NCI-H82 (cell line): ENCODE data around the gene NAA16.

Experiments used
- DNase-seq: peaks from one replicate; lab custom pipeline; 2025; lab: John Stamatoyannopoulos, UW

Gene NAA16

DNA sequence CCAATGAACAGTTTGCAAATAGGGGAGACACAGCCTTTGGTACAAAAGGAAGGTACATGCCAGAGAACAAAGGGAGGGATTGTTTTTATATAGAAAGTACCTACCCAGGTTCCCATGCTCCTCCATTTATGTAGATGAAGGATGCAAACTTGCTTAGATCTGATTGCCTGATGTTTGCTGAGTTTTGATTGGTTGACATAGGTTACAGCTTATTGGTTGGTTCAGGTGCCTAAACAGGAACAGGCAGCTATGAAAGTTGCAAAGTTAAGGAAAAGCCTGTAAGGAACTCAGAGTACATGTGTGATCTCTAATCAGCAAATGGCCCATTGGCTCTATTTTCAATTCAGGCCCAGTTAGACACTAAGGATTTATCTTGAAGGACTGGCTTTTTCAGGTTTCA lies 6.5 kb upstream of the NAA16 start:
- DNase-seq = no peak

DNA sequence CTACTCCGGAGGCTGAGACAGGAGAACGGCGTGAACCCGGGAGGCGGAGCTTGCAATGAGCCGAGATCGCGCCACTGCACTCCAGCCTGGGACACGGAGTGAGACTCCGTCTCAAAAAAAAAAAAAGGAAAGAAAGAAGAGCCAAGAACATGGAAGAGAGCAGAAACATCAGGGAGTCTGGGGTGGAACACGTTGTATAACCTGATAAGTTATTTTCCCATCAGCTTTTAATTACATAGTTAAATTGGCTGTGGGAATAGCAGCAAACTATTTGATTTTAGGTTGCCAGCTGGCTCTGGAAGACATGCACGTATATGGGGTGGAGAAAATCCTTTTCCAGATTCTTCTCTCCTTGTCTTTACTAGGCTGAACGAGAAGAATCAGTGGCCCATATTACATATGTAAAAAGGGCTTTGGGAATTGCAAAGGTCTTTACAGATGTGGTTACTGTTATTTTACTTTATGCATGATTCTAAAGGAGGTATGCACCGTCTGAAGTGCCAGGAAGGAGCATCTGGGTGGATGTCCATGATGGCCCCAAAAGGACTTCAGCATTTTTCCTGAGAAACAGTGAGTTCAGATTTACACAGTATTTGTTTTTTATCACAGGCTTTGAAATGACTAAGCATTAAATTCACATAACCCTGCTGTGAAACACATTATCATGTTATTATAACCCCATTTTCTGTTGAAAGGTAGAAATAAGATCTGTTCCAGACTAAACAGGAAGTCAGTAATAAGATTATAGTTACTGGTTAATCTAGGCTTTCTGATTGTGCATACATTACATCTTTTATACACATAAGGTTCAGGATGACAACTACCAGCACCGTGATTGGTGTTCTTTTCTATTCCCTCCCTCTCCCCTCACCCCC lies 4.6 kb upstream of the NAA16 start:
- peak; percentile 17 for DNase-seq

DNA sequence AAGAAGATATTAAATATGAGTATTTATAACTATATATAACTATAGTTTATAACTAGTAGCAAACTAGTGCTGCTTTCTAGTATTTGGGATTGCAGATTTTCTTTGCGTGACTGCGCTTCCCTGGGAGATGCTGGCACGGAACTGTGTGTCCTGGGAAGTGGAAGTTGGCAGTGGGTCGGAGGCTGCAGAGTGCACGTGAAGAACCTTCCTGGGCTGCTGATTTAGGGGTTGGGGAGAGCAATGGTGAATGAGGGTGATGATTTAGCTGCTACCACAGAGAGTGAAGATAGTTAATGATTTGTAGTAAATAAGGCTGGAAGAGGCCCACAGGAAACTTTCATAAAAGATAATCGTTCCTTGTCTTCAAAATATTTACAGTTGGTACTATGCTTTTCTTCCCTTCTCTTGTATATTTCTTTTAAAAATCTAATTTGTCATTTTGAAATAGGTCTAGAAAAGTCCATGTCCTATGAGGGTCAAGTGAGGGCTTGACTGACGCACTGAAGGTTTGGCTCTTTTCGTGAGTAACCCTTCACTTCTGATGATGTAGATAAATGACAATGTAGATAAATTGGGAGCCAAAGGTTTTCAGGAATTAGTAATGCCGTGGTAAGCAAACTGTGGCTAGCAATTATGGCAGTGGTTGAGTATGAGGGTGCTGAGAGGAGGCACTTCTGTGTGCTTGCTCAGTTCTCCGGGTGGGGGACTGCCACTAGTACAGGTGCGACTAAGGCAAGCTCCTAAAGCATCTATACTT lies 3.0 kb upstream of the NAA16 start:
- DNase-seq = no peak

DNA sequence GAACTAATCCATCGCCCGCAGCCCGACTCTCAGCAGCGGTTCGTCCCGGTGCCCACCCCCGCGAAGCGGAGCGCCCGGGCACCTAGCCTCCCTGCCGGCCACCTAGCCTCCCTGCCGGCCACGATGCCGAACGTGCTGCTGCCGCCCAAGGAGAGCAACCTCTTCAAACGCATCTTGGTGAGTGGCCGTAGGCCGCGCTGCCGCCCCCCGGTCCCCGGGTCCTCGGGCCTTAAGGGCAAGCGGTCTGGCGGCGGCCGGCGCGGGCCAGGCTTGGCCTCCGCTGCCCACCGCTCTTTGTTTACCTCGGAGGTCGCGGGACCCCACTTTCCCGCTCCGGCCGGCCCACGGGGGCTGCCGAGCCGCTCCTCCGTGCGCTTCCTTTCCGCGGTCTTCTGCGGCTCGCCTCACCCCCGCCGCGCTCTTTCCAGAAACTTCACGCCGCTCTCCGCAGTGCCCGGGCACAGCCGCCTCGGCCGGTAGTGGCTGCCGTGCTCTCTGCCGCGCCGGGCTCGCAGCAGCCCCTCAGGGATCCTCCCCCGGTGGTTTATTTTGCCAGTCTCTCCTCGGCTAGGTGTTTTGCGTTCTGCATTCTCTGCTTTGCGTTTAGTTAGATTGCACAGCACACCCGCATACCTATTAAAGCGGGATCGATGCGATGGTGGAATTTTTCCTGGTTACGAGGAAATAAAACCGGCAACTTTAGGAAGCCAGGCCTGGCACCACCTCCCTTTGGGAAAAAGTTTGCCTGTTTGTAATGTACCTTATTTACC lies 524 bp downstream of the NAA16 start:
- DNase-seq = peak; percentile 73

DNA sequence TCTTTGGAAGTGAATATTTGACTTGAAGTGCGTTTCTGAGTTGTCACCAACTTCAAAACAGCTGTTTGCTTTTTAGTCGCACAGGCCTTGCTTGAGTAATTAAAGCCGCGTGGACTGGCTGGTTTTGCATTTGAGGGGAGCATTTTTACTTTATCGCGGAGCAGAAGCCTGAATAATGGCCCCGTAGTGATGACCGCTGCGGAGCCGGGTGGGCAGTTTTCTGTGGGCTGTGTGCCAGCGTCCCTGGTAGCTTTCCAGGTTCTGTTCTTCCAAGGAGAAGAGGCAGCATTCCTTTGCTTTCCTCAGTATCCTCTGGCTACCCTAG lies 1.1 kb downstream of the NAA16 start:
- peak; percentile 60 for DNase-seq

DNA sequence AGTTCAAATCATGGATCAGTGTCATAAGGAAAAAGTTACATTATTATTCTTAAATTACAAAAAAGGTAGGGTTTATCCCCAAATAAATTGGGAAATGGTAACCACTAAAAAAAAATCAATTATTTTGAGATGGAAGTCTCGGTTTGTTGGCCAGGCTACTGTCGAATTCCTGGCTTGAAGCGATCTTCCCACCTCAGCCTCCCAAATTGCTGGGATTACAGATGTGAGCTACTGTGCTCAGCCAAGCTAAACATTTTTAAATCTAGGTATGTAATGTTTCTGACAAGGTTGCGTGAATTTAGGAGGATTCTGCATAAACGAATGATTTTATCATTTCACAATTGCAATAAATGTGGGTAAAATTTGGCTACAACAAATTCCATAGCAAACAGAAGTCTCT lies 2.0 kb downstream of the NAA16 start:
- peak; percentile 34 for DNase-seq

DNA sequence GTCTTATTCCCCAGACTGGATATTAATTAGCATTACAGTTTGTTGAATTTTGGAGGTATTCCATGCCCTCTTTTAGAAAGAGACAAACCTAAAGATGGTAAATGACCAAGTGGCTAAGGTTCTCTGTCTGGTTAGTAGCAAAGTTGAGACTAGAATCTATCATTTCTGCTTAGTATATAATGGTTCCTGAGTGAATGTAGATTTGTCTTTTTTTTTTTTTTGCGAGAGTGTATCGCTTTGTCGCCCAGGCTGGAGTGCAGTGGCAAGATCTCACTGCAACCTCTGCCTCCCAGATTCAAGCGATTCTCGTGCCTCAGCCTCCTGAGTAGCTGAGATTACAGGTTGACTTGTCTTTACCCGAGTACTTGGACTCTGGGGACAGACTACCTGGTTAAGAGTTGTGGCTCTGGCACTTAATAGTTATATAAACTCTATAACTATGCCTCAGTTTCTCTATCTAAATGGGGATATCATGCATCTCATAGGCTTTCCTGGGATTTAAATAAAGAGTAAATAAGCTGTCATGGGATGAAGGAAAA lies 2.7 kb downstream of the NAA16 start:
- no peak for DNase-seq

DNA sequence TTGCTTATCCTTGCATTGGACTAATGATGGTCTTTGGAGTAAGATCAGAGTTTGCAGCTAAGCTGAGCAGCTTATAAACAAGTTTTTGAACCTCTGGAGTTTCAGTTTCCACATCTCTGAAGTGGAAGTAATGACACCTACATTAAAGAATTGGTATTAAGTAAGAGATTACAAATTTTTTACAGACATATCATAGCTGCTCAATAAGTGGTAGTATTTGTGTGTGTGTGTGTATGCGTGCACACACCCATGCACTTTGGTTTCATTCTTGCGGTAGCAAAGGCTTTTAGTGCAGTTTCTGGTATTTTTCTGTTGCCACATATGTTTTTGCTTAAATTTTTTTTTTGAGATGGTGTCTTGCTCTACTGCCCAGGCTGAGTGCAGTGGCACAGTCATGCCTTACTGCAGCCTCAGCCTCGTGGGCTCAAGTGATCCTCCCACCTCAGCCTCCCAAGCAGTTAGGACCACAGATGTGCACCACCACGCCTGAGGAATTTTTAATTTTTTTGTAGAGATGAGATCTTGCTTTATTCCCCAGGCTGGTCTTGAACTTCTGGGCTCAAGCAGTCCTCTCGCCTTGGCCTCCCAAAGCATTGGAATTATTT lies 4.5 kb downstream of the NAA16 start:
- no peak for DNase-seq

DNA sequence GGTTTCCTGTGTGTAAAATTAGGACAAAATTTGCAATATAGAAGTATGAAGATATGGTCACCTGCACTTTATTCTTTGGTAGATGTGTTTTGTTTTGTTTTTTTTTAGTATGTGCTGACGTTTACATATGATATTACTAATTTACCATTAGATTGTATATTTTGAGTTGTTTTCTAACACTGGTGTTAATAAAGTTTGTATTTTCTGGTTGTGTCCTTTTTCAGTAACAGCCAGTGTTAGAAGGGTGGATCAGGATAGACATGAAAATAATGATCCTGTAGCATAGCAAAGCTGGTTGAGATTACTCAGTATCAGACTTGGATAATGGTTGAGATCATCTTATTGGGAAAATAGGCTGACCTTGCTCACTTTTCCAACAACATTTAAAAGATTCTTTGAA lies 6.2 kb downstream of the NAA16 start:
- no peak for DNase-seq

DNA sequence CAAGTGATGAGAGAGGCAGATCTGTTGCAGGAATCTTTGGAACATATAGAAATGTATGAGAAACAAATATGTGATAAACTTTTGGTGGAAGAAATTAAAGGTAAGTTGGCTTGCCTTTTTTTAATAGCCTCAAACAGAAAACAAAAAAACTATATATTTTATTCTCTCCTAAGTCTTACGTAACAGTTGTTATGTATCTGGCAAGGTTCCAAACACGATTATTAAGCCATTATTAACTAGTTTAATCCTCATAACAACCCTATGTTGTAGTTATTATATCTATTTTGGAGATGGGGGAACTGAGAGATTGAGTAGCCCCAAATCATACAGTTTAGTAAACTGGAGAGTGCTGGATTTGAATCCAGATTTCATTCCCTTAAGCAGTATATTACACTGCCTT lies 14.7 kb downstream of the NAA16 start:
- no peak for DNase-seq

DNA sequence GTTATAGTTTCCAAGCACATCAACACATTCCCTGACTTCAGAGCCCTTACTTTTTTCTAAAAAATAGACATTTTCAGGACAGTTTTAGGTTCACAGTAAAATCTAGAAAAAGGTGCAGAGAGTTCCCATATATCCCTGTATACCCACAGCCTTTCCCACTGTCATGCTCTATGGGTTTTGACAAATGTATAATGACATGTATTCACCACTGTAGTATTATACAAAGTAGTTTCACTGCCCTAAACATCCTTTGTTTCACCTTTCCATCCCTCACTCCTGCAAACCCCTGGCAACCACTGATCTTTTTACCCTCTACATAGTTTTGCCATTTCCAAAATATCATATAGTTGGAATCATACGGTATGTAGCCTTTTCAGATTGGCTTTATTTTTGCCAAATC lies 15.6 kb downstream of the NAA16 start:
- no peak for DNase-seq

DNA sequence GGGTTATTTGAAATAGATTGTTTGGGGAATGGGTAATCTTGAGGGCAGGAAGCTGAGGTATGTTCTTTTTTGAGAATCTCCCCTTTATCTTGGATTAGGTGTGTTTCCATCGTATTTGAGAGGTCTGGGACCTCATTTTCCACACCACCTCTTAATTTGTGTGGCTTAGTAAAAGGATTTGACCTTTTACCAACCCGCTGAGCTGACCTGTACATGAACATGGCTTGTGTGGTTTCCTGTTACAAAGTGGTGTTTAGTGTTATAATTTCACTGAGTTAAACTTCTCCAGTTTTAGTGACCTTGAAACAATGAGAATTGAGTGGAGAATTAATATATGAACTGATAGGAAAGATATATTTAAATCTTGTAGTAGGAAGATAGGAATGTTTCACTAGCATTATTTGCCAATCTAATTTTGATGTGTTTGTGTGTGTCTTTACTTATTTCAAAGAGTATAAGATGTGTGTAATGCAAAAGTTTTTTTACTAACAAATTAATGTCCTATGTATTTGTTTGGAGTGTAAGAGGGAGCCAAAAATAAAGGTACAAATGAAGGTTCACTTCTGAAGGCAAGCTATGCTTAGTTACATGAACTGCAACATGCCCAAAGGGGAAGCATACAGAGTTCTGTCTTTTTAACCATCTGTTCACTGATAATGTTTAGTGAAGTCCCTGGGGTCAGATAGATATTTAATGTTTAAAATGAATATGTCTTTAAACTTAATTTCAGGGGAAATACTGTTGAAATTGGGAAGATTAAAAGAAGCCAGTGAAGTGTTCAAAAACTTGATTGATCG lies 17.1 kb downstream of the NAA16 start:
- DNase-seq = no peak

DNA sequence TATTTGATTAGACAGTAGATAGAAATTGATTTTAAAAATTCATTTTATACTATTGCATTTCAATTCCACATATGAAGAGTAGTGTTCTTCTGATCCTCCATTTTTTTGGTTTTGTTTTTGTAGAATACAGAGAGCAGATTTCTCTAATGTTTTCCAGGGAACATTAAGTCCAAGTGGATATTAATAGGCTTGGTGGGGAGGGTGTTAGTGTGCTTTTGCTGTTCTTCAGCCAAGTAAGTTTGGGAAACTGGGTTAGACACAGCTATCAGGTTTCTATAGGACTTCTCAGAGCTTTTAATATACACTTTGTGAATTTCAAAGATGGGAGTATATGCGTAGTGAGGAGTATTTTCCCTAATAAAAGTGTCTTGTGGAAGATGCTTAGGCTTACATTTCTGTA lies 21.8 kb downstream of the NAA16 start:
- DNase-seq = no peak

DNA sequence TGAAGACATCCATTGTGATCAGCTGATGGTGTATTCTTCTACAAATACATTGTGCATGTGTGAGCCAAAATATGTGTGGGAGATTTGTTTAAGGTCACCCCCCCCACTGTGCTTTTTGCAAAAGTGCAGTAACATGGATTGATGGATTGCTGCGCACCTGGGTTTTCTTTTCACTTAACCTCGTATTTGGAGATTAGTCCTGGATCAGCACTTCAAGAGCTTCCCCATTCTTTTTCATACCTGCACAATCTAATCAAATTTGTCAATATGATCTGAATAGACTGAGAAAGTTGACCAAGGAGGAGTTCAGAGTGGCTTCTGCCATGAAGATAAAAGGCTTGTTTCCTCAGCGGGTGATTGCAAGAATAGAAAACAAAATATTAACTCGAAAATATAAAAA lies 23.7 kb downstream of the NAA16 start:
- DNase-seq = no peak

DNA sequence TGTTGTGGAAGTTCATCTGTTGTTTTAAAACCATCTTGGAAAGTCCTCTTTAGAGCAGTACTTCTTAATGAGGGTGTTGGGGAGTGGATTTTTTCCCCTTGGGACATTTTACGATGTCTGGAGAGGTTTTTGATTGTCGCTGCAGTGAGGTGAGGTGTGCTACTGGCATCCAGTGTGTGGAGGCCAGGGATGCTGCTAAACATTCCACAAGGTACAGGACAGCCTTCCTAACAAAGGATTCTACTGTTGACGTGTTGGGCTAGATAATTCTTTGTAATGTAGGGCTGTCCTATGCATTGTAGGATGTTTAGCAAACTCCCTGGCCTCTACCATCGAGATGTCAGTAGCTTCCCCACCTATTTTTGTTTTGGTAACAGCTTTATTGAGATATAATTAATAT lies 33.3 kb downstream of the NAA16 start:
- no peak for DNase-seq

DNA sequence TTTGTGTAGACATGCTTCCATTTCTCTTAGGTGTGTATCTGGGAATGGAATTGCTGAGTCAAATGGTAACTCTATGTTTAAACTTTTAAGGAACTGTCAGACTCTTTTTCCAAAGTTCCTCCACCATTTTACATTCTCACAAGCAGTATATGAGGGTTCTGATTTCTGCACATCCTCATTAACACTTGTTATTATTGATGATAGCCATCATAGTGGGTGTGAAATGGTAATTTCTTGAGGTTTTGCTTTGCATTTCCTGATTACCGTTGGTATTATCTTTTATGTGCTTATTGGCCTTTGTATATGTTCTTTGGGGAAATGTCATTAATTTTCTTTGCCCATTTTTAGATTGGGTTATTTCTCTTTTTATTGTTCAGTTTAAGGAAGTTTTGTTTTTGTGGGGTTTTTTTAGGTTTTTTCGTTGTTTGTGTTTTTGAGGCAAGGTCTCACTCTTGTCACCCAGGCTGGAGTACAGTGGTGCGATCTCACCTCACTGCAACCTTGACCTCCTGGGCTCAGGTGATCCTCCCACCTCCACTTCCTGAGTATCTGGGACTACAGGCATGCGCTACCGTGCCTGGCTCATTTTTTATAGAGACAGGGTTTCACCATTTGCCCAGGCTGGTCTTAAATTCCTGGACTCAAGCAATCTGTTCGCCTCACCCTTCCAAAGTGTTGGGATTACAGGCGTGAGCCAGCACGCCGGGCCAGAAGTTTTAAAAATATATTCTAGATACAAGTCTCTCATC lies 34.3 kb downstream of the NAA16 start:
- no peak for DNase-seq

DNA sequence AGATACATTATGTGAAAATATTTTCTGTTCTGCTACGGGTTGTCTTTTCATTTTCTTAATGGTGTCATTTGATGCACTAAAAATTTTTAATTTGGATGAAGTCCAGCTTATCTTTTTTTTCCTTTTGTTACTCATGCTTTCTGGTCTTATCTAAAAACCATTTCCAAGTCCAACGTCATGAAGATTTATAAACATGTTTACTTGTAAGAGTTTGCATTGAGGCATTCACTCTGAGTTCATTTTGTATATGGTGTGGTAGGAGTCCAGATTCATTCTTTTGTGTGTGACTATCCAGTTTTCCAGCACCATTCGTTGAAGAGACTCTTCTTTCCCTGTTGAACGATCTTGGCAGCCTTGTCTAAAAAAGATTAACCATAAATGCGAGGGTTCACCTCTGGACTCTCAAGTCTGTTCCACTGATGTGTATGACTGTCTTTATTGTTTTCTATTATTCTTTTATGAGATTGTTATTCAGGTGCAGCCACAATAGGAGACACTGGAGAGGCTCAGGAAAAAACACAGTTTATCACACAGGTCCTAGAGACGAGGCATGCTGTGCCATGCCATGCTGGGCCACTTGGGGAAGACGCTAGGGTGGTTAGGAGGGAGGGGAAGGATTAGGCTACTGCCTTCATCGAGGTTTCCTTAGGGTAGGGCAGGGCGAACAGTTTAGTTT lies 35.0 kb downstream of the NAA16 start:
- no peak for DNase-seq

DNA sequence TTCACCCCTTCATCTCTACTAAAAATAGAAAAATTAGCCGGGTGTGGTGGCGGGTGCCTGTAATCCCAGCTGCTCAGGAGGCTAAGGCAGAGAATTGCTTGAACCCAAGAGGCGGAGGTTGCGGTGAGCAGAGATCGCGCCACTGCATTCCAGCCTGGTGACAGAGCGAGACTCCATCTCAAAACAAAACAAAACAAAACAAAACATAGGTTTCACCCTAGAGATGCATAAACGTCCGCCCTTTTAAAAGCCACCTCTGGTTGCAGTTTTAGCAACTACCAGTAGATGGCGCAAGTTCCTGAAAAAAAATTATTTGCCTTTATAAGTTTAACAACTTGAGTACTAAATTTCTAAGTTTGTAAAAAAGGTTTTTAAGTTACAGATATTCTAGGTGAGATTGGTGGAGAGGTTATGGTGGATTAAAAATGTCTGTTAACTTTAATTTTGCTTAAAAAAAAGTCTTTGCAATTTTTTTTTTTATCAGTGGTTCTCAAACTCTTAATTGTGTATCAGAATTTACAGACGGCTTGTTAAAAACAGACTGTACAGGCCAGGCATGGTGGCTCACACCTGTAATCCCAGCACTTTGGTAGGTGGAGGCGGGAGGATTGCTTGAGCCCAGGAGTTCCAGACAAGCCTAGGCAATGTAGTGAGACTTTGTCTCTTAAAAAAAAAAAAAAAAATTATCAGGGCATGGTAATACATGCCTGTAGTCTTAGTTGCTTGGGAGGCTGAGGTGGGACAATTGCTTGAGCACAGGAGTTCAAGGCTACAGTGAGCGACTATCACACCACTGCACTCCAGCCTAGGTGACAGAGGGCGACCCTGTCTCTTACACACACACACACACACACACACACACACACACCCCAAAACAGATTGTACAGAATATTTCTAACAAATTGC lies 42.1 kb downstream of the NAA16 start:
- peak; percentile 68 for DNase-seq

DNA sequence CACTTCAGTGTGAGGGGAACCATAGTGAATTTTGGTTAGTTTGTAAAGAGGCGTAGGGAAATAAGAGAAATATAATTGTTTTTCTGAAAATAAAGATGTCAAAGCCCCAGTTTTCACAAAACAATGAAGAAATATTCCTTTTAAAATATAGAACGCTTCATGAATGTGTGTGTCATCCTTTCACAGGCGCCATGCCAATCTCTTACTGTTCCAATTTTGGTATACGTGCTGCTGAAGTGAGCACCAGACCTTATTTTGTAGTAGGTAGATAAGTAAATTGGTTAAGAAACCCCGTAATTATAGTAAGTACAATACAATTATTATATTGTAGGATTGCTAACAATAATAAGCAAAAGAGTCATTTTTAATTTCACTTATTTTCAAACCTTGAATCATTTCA lies 43.3 kb downstream of the NAA16 start:
- no peak for DNase-seq
